Endodermal cell (in vitro differentiated cells): Measurements from ENCODE around the gene PXMP4. TPM values are rescaled to one million over a fixed set of nuclear protein-coding genes. Genes with fewer than 3 reads are reported as not detected.

Experiments used
- DNase-seq: peaks from one replicate; pipeline ENCODE4 v3.0.0-alpha.2; 2017
- H3K27ac ChIP-seq: 2 replicates; pipeline ENCODE4 v1.5.1; 2013; ENCODE audit warnings: mild to moderate bottlenecking, low read depth, low read length, moderate library complexity
- H3K27me3 ChIP-seq: 2 replicates; pipeline ENCODE4 v1.6.1; 2013; ENCODE audit warnings: mild to moderate bottlenecking, low read length, moderate library complexity; ENCODE audit not compliant: insufficient read depth, control insufficient read depth, poor library complexity, severe bottlenecking
- H3K36me3 ChIP-seq: 2 replicates; pipeline ENCODE4 v1.7.0; 2013; ENCODE audit warnings: mild to moderate bottlenecking, low read length, moderate library complexity; ENCODE audit not compliant: control insufficient read depth, insufficient read depth
- H3K4me1 ChIP-seq: one replicate; pipeline ENCODE4 v1.7.0; 2013; ENCODE audit warnings: low read length; ENCODE audit not compliant: control insufficient read depth, insufficient read depth
- H3K4me3 ChIP-seq: 2 replicates; pipeline ENCODE4 v1.5.1; 2013; ENCODE audit warnings: mild to moderate bottlenecking, low read length, moderate library complexity
- H3K9ac ChIP-seq: 2 replicates; pipeline ENCODE4 v1.6.1; 2013; ENCODE audit warnings: mild to moderate bottlenecking, low read length, moderate library complexity; ENCODE audit not compliant: poor library complexity, severe bottlenecking; ENCODE audit errors: extremely low read depth
- H3K9me3 ChIP-seq: 2 replicates; pipeline ENCODE4 v1.6.1; 2013; ENCODE audit warnings: mild to moderate bottlenecking, low read length, moderate library complexity; ENCODE audit not compliant: control insufficient read depth
- H3K27ac Mint-ChIP-seq: 2 replicates; pipeline ENCODE4 v1.8.0; 2020; ENCODE audit warnings: mixed read lengths
- H3K27me3 Mint-ChIP-seq: 2 replicates; pipeline ENCODE4 v1.8.0; 2021; ENCODE audit warnings: mild to moderate bottlenecking, mixed read lengths; ENCODE audit not compliant: insufficient read depth
- H3K36me3 Mint-ChIP-seq: 2 replicates; pipeline ENCODE4 v1.8.0; 2020; ENCODE audit warnings: low read depth, mixed read lengths
- H3K4me1 Mint-ChIP-seq: 2 replicates; pipeline ENCODE4 v1.8.0; 2020; ENCODE audit warnings: mixed read lengths
- H3K4me3 Mint-ChIP-seq: 2 replicates; pipeline ENCODE4 v1.8.0; 2020; ENCODE audit warnings: mild to moderate bottlenecking, moderate library complexity, mixed read lengths
- H3K9me3 Mint-ChIP-seq: 2 replicates; pipeline ENCODE4 v1.8.0; 2020; ENCODE audit warnings: mild to moderate bottlenecking, mixed read lengths
- WGBS, 2 experiments: methylation state at CpG; one replicate each; pipeline versions ENCODE4 v1.1.5 to v1.1.7; 2013; ENCODE audit warnings: missing lambda C conversion rate in 2 of 2, mixed read lengths in 1 of 2; ENCODE audit not compliant: insufficient coverage in 1 of 2, insufficient read length in 1 of 2; 5-methylcytosine and 5-hydroxymethylcytosine counted together
- total RNA-seq, 2 donors: library from RNA; stranded (reverse); fragmentation: NEBNext Ultra II Directional in 1 of 2; extraction: Animal tissue kit (Norgen Biotek cat#: 25700) in 1 of 2; gene quantifications; 2 replicates in 1 of 2; 3 replicates in 1 of 2; pipeline ENCODE4 v1.2.1, GENCODE V29; 2021
- TF ChIP-seq, protein P1 (sequence below): fragments of 200-600 bp; sonication (generic); conservative IDR thresholded peaks from 2 replicates; pipeline ENCODE4 v1.5.0; 2021; ENCODE audit warnings: antibody characterized with exemption, mild to moderate bottlenecking

The PXMP4 gene
- total RNA-seq, 2 donors from 2014 or later, result 1.5 to 3.8 TPM

DNA sequence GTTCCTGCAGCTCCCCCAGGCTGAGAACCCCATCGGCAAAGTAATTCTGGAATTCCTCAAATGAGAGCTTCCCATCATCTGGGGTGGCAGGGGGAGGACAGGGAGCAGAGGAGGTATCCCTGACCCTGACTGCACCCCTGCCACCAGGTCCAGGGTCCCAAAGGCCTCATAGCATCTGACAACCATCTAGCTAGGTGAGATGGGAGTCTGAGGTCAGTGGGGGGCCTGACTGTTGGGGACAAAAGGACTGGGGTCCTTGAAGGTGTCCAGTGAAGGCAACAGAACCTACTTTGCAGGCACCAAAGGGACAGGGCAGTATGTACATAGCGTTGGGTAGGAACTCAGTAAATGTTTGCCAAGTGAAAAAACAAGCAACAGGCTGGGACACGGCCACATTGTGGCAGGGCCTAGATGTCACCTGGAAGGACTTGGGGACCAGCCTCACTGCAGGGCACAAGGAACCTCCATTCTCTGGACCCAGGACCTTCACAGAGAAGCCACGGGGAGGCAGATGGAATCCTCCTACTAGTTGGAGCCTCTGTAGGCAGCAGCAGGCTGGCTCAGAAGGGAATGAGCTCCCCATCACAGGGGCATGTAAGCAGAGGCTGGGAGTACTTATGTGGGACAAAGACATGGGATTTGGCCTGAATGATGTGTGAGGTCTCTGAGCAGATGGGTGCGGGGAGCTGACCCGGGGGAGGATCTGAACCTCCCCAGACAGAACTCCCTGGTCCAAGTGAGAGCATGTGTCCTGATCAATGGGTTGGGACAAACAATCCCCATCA is 49.2 kb downstream of the PXMP4 start:
- 94 to 100% methylated on average over 6 of the region's 6 CpGs for WGBS, 2 experiments
- Histone ChIP-seq H3K27ac (no peak overlapping the region), H3K27me3 (no peaks in the 10 kb centered on the region), H3K9me3 (no peaks in the 10 kb centered on the region), H3K9ac (no peak overlapping the region), H3K4me3 (no peak overlapping the region), H3K4me1 (peaks cover 13% of the 10 kb centered on the region), H3K36me3 (peaks cover 27% of the 10 kb centered on the region)
- no peak for DNase-seq
- TF ChIP-seq, protein P1, sequence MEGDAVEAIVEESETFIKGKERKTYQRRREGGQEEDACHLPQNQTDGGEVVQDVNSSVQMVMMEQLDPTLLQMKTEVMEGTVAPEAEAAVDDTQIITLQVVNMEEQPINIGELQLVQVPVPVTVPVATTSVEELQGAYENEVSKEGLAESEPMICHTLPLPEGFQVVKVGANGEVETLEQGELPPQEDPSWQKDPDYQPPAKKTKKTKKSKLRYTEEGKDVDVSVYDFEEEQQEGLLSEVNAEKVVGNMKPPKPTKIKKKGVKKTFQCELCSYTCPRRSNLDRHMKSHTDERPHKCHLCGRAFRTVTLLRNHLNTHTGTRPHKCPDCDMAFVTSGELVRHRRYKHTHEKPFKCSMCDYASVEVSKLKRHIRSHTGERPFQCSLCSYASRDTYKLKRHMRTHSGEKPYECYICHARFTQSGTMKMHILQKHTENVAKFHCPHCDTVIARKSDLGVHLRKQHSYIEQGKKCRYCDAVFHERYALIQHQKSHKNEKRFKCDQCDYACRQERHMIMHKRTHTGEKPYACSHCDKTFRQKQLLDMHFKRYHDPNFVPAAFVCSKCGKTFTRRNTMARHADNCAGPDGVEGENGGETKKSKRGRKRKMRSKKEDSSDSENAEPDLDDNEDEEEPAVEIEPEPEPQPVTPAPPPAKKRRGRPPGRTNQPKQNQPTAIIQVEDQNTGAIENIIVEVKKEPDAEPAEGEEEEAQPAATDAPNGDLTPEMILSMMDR, result no peak
- Mint-ChIP-seq H3K27me3 (peaks cover 2% of the 10 kb centered on the region), H3K27ac (no peak overlapping the region), H3K4me3 (no peak overlapping the region), H3K4me1 (peaks cover 34% of the 10 kb centered on the region), H3K9me3 (no peaks in the 10 kb centered on the region), H3K36me3 (peaks cover 45% of the 10 kb centered on the region)

DNA sequence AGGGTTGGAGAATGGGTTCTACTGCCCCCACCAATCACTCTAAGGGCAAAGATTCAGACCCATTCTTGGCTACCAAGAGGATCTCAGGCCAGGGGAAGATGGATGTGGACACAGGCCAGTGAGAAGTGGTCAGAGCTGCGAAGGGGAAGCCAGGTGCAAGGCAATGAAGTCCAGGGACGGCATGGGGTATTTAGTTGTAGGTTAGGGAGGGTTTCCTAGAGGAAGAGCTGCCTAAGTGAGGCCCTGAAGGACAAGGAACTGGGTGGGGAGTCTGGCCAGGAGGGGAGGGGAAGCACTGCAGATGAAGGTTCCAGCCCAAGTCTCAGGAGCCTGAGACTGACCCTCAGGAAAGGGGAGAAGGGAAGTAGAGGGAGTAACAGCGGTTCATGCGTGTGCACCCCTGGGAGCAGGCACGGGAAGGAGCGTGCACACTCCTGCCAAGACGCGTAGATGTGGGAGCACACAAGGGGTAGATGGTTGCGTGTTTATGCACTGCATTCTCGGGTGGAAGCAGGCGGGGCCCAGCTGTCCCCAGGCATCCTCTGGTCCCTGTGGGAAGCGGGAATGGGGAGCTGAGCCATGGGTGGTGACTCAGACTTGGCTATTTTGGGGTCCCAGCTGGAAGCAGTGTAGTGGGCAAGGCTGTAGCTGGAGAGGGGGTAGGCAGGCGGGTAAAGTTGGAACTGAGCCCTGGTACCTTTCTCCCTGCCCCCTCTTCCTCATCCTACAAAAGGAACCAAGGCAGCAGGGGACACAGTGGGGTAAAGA is 50.1 kb downstream of the PXMP4 start:
- H3K9me3 Mint-ChIP-seq, result no peaks in the 10 kb centered on the region

DNA sequence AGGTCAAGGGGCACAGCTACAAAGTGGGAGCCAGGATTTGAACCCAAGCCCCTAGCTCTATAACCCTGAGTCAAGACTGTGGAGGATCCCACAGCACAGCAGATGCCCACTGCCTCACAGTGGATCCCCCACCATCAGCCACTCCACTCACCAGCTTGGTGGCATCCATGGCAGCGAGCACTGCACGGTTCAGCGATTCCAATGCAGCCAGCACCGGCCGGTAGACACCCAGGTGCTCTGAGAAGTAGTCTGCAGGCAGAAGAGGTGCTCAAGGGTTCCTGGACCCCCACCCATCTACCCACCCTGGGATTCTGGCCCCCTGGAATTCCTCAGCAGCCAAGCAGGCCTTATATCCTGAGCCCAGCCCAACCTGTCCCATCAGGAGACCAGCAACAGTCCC is 50.9 kb downstream of the PXMP4 start:
- Histone ChIP-seq H3K27ac (no peak overlapping the region), H3K4me1 (peaks cover 13% of the 10 kb centered on the region), H3K4me3 (no peak overlapping the region), H3K9ac (no peak overlapping the region), H3K27me3 (no peaks in the 10 kb centered on the region), H3K36me3 (peaks cover 27% of the 10 kb centered on the region), H3K9me3 (no peaks in the 10 kb centered on the region)
- 99% methylated on average over 5 of the region's 5 CpGs; no CpG with 5 or more reads in 1 of the 2 experiments for WGBS, 2 experiments
- no peak overlapping the region for H3K27ac Mint-ChIP-seq
- TF ChIP-seq, protein P1, result no peak
- H3K4me3 Mint-ChIP-seq, result no peak overlapping the region
- no peaks in the 10 kb centered on the region for H3K9me3 Mint-ChIP-seq
- no peak for DNase-seq
- H3K4me1 Mint-ChIP-seq, result peaks cover 31% of the 10 kb centered on the region
- peaks cover 44% of the 10 kb centered on the region for H3K36me3 Mint-ChIP-seq
- peaks cover 4% of the 10 kb centered on the region for H3K27me3 Mint-ChIP-seq

More for the DNA sequence above, 50.1 kb downstream of the PXMP4 start:
- peak overlapping the region; percentile 35 for H3K27ac Mint-ChIP-seq
- H3K9me3 ChIP-seq, result no peaks in the 10 kb centered on the region
- no peaks in the 10 kb centered on the region for H3K27me3 ChIP-seq
- DNase-seq, result no peak
- no peak overlapping the region for H3K9ac ChIP-seq
- H3K36me3 Mint-ChIP-seq, result peaks cover 44% of the 10 kb centered on the region
- H3K27ac ChIP-seq, result no peak overlapping the region
- WGBS, 2 experiments, result 94 to 98% methylated on average over 11 to 13 of the region's 13 CpGs
- peaks cover 27% of the 10 kb centered on the region for H3K4me1 Mint-ChIP-seq
- no peak overlapping the region for H3K4me3 Mint-ChIP-seq
- H3K36me3 ChIP-seq, result peaks cover 27% of the 10 kb centered on the region
- H3K27me3 Mint-ChIP-seq, result peaks cover 2% of the 10 kb centered on the region
- TF ChIP-seq, protein P1, result no peak
- H3K4me3 ChIP-seq, result no peak overlapping the region
- peaks cover 13% of the 10 kb centered on the region for H3K4me1 ChIP-seq
